ENCODE results near the gene NUPR1. TPM values are rescaled to one million over a fixed set of nuclear protein-coding genes. Genes with fewer than 3 reads are reported as not detected.
"Not testable (repeated sequence)": the region's sequence is repeated elsewhere in the genome, so short reads cannot be mapped to it uniquely, and the experiment has no call there.

The NUPR1 gene
- total RNA-seq, 4 donors from 2014 or later: 32.8 to 52.8 (median 41.1) TPM

- H3K36me3 ChIP-seq: no peaks in the 10 kb centered on the region
- peak overlapping the region in 3 of 4 donors; percentile 25 to 69 (median 53) for H3K27ac ChIP-seq
- peak; percentile 82 for ATAC-seq
- H3K27me3 ChIP-seq: no peaks in the 10 kb centered on the region
- TF ChIP-seq CTCF (IDR thresholded peaks at IDR 0.05) (no peak), POLR2A (IDR thresholded peaks at IDR 0.05) (no peak)
- WGBS, 2 donors (ENCODE audit: low coverage in 1 of 2): 3 to 25% methylated on average over 9 to 15 of the region's 15 CpGs
- H3K9me3 ChIP-seq: no peaks in the 10 kb centered on the region
- H3K4me3 ChIP-seq: peak overlapping the region in 1 of 2 donors; percentile 8
- H3K4me1 ChIP-seq: peaks cover 0 to 27% (median 16%) of the 10 kb centered on the region in 3 donors
Measured at GRCh38 chr16:28572696-28573510, 34.1 kb upstream of the NUPR1 start.

DNA sequence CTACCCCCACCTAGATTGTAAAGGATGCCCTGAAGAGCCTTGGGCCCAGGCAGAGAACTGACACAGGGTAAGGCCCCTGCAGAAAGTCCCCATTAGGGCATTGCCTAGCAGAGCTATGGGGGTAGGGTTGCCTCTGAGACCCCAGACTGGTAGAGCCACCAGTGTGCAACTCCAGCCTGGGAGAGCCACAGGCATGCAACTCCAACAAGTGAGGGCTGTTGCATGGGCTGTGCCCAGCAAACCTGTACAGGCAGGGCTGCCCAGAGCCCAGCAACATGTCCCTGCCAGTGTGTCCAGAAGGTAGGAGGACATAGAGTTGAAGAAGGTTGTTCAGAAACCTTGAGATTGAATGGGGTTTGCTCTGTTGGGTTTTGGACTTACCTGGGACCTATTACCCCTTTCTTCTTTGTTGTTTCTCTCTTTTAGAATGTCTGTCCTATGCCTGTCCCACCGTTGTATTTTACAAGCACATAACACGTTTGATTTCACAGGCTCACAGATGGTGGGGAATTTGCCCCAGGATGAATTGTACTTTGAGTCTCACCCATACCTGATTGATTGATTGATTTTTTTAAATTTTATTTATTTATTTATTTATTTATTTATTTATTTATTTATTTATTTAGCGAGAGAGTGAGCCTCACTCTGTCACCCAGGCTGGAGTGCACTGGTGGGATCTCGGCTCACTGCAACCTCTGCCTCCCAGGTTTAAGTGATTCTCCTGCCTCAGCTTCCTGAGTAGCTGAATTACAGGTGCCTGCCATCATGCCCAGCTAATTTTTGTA, 31.4 kb upstream of the NUPR1 start:
- no peak overlapping the region for H3K27ac ChIP-seq
- 94 to 96% methylated on average over 4 of the region's 4 CpGs for WGBS, 2 donors (ENCODE audit: low coverage in 1 of 2)
- peaks cover 0 to 7% of the 10 kb centered on the region in 2 donors for H3K36me3 ChIP-seq
- no peaks in the 10 kb centered on the region for H3K27me3 ChIP-seq
- peaks cover 0 to 27% (median 16%) of the 10 kb centered on the region in 3 donors for H3K4me1 ChIP-seq
- no peak for ATAC-seq
- no peak for TF ChIP-seq POLR2A (IDR thresholded peaks at IDR 0.05)
- TF ChIP-seq EP300 (IDR thresholded peaks at IDR 0.05): no peak
- TF ChIP-seq CTCF (IDR thresholded peaks at IDR 0.05): no peak
- TF ChIP-seq POLR2AphosphoS5 (IDR thresholded peaks at IDR 0.05): no peak
- peaks cover 0 to 13% (median 0%) of the 10 kb centered on the region in 3 donors for H3K9me3 ChIP-seq
- H3K4me3 ChIP-seq: no peak overlapping the region

DNA sequence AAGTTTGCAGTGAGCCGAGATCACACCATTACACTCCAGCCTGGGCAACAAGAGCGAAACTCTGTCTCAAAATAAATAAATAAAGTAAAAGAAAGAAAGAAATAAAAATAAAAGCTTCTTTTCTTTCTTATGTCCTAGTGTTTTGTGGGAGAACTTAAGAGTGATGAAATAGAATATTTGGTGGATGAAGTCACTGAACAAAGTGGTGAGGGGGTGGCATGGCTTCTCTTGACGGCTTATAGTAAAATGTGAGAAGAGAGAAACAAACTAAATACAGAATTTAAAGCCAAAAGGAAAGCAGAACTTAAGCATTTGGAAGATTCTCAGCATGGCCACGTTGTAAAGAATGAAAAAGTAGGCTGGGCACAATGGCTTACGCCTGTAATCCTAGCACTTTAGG, 30.2 kb upstream of the NUPR1 start:
- Histone ChIP-seq H3K4me3 (no peak overlapping the region), H3K4me1 (peaks cover 0 to 23% (median 16%) of the 10 kb centered on the region in 3 donors), H3K27ac (no peak overlapping the region), H3K36me3 (peaks cover 0 to 12% of the 10 kb centered on the region in 2 donors), H3K9me3 (peaks cover 0 to 13% (median 0%) of the 10 kb centered on the region in 3 donors), H3K27me3 (no peaks in the 10 kb centered on the region)
- no peak for ATAC-seq
- 72% methylated on average over 3 to 4 of the region's 5 CpGs for WGBS, 2 donors (ENCODE audit: low coverage in 1 of 2)
- TF ChIP-seq CTCF (IDR thresholded peaks at IDR 0.05): no peak

- Histone ChIP-seq H3K9me3 (peaks cover 0 to 13% (median 0%) of the 10 kb centered on the region in 3 donors), H3K27ac (no peak overlapping the region), H3K4me3 (no peak overlapping the region), H3K36me3 (peaks cover 0 to 12% of the 10 kb centered on the region in 2 donors), H3K27me3 (no peaks in the 10 kb centered on the region), H3K4me1 (peaks cover 0 to 6% (median 2%) of the 10 kb centered on the region in 3 donors)
- TF ChIP-seq POLR2AphosphoS5 (IDR thresholded peaks at IDR 0.05) (no peak), CTCF (IDR thresholded peaks at IDR 0.05) (no peak), POLR2A (IDR thresholded peaks at IDR 0.05) (no peak), EP300 (IDR thresholded peaks at IDR 0.05) (no peak)
- 86 to 88% methylated on average over 1 to 2 of the region's 2 CpGs for WGBS, 2 donors (ENCODE audit: low coverage in 1 of 2)
- ATAC-seq: no peak
Measured at GRCh38 chr16:28567292-28567691, 28.5 kb upstream of the NUPR1 start.

DNA sequence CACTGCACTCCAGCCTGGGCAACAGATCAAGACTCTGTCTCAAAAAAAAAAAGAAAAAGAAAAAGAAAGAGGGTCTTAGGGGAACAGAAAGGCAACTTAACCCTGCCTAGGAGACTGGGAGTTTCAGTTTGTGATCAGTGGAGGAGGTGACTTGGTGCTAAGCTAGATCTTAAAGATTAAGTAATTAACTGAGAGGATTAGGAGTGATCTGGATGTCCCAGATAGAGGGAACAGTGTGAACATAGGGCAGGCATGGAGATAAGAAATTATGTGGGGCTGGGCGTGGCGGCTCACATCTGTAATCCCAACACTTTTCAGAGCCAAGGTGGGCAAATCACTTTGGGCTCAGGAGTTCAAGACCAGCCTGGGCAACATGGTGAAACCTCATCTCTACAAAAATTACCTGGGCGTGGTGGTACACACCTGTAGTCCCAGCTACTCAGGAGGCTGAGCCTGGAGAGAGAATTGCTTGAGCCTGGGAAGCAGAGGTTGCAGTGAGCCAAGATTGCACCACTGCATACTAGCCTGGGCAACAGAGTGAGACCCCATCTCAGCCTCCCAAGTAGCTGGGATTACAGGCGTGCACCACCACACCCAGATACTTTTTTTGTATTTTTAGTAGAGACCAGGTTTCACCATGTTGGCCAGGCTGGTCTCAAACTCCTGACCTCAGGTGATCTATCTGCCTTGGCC, 27.6 kb upstream of the NUPR1 start:
- WGBS, 2 donors (ENCODE audit: low coverage in 1 of 2): 100% methylated on average over 2 to 4 of the region's 4 CpGs
- not testable (repeated sequence) for ATAC-seq, H3K27me3 ChIP-seq, H3K4me1 ChIP-seq, H3K4me3 ChIP-seq, H3K27ac ChIP-seq
- H3K36me3 ChIP-seq: peaks cover 0 to 12% of the 10 kb centered on the region in 2 donors
- H3K9me3 ChIP-seq: peaks cover 0 to 13% (median 0%) of the 10 kb centered on the region in 3 donors

Data from gastroesophageal sphincter (tissue), 4 donors.